WTC11 (cell line): ENCODE measurements around the gene FRG2B. TPM values are rescaled to one million over a fixed set of nuclear protein-coding genes. Genes with fewer than 3 reads are reported as not detected.
"Not testable (repeated sequence)": the region's sequence is repeated elsewhere in the genome, so short reads cannot be mapped to it uniquely, and the experiment has no call there.

Experiments used
- ATAC-seq: fragments of 200-7000 bp; cut with Tn5 transposase; 2 replicates; pipeline ENCODE4 v1.10.0; 2021; ENCODE audit warnings: mild to moderate bottlenecking, moderate library complexity
- Bru-seq: library from RNA; stranded (reverse); fragments of 400-500 nt; gene quantifications from one replicate; lab custom pipeline; 2021; lab: Mats Ljungman, UMichigan
- CTCF ChIA-PET: fragments of 300-600 bp; sonication (Branson Sonifier 250); formaldehyde crosslinking; loops from one replicate; lab custom pipeline; 2021; ENCODE audit warnings: antibody characterized with exemption; lab: Charles Lee
- POLR2A ChIA-PET: fragments of 350-600 bp; sonication (Branson Sonifier 250); formaldehyde crosslinking; loops from one replicate; lab custom pipeline; 2021; ENCODE audit warnings: antibody characterized with exemption; lab: Charles Lee
- DNase-seq: peaks from one replicate; pipeline ENCODE4 v3.0.0; 2021; ENCODE audit warnings: low spot score
- H3K27ac Mint-ChIP-seq: 2 replicates; pipeline ENCODE4 v1.8.0; 2021; ENCODE audit warnings: mixed read lengths
- H3K27me3 Mint-ChIP-seq: 2 replicates; pipeline ENCODE4 v1.8.0; 2021; ENCODE audit warnings: low read depth, mild to moderate bottlenecking, moderate library complexity, mixed read lengths
- H3K36me3 Mint-ChIP-seq: 2 replicates; pipeline ENCODE4 v1.8.0; 2021; ENCODE audit warnings: mixed read lengths
- H3K4me1 Mint-ChIP-seq: 2 replicates; pipeline ENCODE4 v1.8.0; 2022; ENCODE audit warnings: mixed read lengths
- H3K4me3 Mint-ChIP-seq: 2 replicates; pipeline ENCODE4 v1.8.0; 2021; ENCODE audit warnings: mild to moderate bottlenecking, moderate library complexity, mixed read lengths
- H3K9me3 Mint-ChIP-seq: 2 replicates; pipeline ENCODE4 v1.8.0; 2021; ENCODE audit warnings: mixed read lengths
- CTCF ChIP-seq: fragments of 200-600 bp; IDR thresholded peaks from 2 replicates; pipeline ENCODE4 v1.8.0; 2022; ENCODE audit warnings: antibody characterized with exemption
- long read RNA-seq, 3 experiments: library from RNA in 1 of 3; library from capped mRNA in 1 of 3; library from polyadenylated mRNA in 1 of 3; unstranded in 2 of 3; stranded (forward) in 1 of 3; transcript quantifications; one replicate each; pipeline ENCODE4 v2.0.0, GENCODE V29; 2021
- total RNA-seq: library from RNA; stranded (reverse); gene quantifications from 3 replicates; pipeline ENCODE4 v1.2.3, GENCODE V29; 2021

The FRG2B gene
- total RNA-seq (not detected in 3 replicates), Bru-seq, nascent RNA (not detected)
- long read RNA-seq, experiment 1, result 0 reads
- long read RNA-seq, experiment 2, result 0 reads
- long read RNA-seq, experiment 3, result 0 reads

- CTCF ChIA-PET, result not testable (repeated sequence)
Observed at GRCh38 chr10:133626695-133627094, at the start of gene FRG2B. Gene FRG2B, minus strand, starts transcription at chr10:133626795. Its CDS starts 53 bp downstream, at chr10:133626742.

GRCh38 chr10:133667446-133667845, 40.9 kb upstream of the FRG2B start:
- POLR2A ChIA-PET, DNase-seq, H3K27me3 Mint-ChIP-seq, H3K27ac Mint-ChIP-seq, ATAC-seq, CTCF ChIA-PET, H3K4me3 Mint-ChIP-seq, H3K4me1 Mint-ChIP-seq: not testable (repeated sequence)
- H3K36me3 Mint-ChIP-seq, result peaks cover 12% of the 10 kb centered on the region
- H3K9me3 Mint-ChIP-seq, result peaks cover 14% of the 10 kb centered on the region

More at GRCh38 chr10:133626695-133627094, at the start of gene FRG2B:
- H3K4me3 Mint-ChIP-seq, H3K27ac Mint-ChIP-seq, DNase-seq, H3K27me3 Mint-ChIP-seq, H3K9me3 Mint-ChIP-seq, H3K4me1 Mint-ChIP-seq, H3K36me3 Mint-ChIP-seq, POLR2A ChIA-PET, ATAC-seq: not testable (repeated sequence)

DNA sequence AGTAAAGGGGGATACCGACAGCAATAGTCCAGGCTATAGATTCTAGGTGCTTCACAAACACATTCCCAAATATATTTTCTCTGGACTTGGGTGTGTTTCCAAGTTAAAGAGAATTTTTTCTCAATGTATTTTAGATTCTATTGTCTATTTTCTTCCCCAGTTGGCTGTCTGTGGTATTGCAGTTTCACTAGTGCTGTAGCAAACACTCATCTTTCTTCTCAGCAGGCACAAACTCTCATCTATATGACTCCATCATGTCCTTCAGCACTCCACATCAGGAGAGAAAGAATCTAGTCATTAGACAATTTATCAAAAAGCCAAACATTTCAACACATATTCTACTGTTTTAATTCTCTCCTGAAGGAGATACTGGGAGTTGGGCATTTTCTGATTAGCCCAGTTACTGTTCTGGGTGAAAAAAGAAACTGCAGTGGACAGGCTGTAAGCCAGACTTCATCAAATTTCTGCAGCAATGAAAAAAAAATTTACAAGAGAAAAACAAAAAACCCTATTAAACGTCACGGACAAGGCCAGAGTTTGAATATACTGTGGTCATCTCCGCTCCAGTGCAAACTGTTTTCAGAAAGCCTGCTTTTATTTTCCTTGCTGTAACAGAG, 37.1 kb upstream of the FRG2B start:
- H3K4me1 Mint-ChIP-seq, CTCF ChIA-PET, POLR2A ChIA-PET, ATAC-seq, H3K27ac Mint-ChIP-seq, H3K4me3 Mint-ChIP-seq, H3K27me3 Mint-ChIP-seq, DNase-seq: not testable (repeated sequence)
- Mint-ChIP-seq H3K9me3 (peaks cover 19% of the 10 kb centered on the region), H3K36me3 (peaks cover 20% of the 10 kb centered on the region)

DNA sequence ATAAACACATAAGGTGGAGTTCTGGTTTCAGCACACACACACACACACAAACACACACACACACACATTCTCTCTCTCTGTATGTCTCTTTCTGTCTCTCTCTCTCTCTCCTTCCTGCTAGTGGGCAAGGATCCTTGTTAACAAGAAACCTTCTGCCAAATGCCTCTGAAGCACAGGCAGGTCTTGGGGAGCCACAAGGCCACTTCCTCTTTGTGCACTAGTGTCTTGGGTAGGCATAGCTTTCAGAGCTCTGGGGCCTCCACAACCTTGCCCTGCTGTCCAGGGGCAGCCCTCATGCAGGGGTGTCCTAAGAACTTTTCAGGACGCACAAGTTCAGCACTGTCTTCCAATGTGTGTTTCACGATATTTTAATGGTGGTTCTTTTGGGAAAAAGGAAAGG, 34.5 kb upstream of the FRG2B start:
- DNase-seq, H3K4me1 Mint-ChIP-seq, POLR2A ChIA-PET, H3K27ac Mint-ChIP-seq, H3K27me3 Mint-ChIP-seq, CTCF ChIA-PET, ATAC-seq, H3K4me3 Mint-ChIP-seq: not testable (repeated sequence)
- Mint-ChIP-seq H3K9me3 (peaks cover 19% of the 10 kb centered on the region), H3K36me3 (peaks cover 20% of the 10 kb centered on the region)

- H3K27ac Mint-ChIP-seq, CTCF ChIA-PET, ATAC-seq, H3K4me1 Mint-ChIP-seq, DNase-seq, H3K4me3 Mint-ChIP-seq, H3K27me3 Mint-ChIP-seq, POLR2A ChIA-PET: not testable (repeated sequence)
- Mint-ChIP-seq H3K36me3 (peaks cover 22% of the 10 kb centered on the region), H3K9me3 (peaks cover 21% of the 10 kb centered on the region)
Observed at GRCh38 chr10:133660516-133660915, 33.9 kb upstream of the FRG2B start.

- POLR2A ChIA-PET, H3K27me3 Mint-ChIP-seq, DNase-seq, H3K27ac Mint-ChIP-seq, CTCF ChIA-PET, ATAC-seq, H3K4me3 Mint-ChIP-seq, H3K4me1 Mint-ChIP-seq: not testable (repeated sequence)
- peaks cover 20% of the 10 kb centered on the region for H3K9me3 Mint-ChIP-seq
- peaks cover 20% of the 10 kb centered on the region for H3K36me3 Mint-ChIP-seq
Observed at GRCh38 chr10:133657276-133657675, 30.7 kb upstream of the FRG2B start.

- peaks cover 13% of the 10 kb centered on the region for H3K9me3 Mint-ChIP-seq
- H3K27ac Mint-ChIP-seq, ATAC-seq, H3K36me3 Mint-ChIP-seq, H3K27me3 Mint-ChIP-seq, H3K4me1 Mint-ChIP-seq, CTCF ChIA-PET, H3K4me3 Mint-ChIP-seq, DNase-seq, POLR2A ChIA-PET: not testable (repeated sequence)
Observed at GRCh38 chr10:133648872-133649455, 22.4 kb upstream of the FRG2B start.

DNA sequence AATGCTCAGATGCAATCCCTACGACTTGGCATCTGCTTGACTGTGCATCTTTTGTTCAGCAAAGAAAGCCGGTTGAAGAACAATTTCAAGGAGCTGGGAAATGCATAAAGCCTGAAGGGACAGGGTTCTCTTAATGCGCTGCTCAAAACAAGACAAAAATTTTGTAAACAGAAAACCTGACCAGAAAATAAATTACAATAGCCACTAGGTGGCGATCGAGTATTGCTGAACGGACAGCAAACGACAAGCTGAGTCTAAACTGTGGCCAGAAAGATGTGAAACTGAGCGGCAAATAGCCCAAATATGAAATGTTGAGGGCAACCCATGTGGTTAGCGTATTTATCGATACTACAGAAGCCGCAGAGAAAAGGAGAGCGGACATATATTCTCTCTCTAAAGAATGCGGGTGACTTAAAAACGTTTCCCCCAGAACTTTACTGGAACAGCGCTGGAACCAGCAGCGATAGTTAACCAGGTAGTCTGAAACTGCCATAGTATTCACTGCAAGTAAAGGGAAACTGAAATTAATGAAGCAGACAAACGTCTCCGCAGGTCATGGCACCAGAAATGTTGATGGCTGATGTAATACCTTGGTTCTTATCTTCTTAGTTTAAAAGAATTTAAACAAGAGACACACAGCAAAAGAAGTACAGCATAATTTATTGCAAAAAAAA, 20.6 kb upstream of the FRG2B start:
- H3K27me3 Mint-ChIP-seq, H3K9me3 Mint-ChIP-seq, DNase-seq, POLR2A ChIA-PET, H3K4me3 Mint-ChIP-seq: not testable (repeated sequence)
- TF ChIP-seq CTCF, result peak; percentile 33; the same call in 1 of the 2 replicates
- TF ChIP-seq, all 79 proteins: peak for 1; not testable (repeated sequence) for 78
- H3K4me1 Mint-ChIP-seq, CTCF ChIA-PET, H3K27ac Mint-ChIP-seq, ATAC-seq, H3K36me3 Mint-ChIP-seq: not testable (repeated sequence)

DNA sequence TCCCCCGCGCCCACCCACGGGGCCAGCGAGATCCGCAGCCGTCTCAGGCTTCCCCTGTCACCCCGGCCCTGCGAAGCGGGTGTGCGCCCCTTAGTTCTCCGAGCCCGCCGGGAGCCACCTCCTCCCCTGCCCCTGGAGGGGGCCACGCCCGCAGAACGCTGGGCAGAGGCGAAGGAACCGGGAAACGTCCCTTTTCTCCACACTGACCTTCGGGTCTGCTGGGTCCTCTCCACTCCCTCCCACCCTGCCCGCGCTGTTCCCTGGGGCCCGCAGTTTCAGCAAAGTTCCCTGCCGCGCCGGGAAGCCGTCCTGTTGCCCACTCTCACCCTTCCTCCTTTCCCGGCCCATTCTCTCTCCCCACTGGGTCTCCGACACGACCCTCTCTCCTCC, 11.2 kb upstream of the FRG2B start:
- Mint-ChIP-seq H3K27me3 (peaks cover 13% of the 10 kb centered on the region), H3K36me3 (peaks cover 24% of the 10 kb centered on the region), H3K9me3 (peaks cover 37% of the 10 kb centered on the region)
- H3K4me3 Mint-ChIP-seq, POLR2A ChIA-PET, H3K27ac Mint-ChIP-seq, DNase-seq, H3K4me1 Mint-ChIP-seq, ATAC-seq, CTCF ChIA-PET: not testable (repeated sequence)

GRCh38 chr10:133637202-133637845, 10.7 kb upstream of the FRG2B start:
- H3K27ac Mint-ChIP-seq, POLR2A ChIA-PET, ATAC-seq, DNase-seq, H3K4me3 Mint-ChIP-seq, CTCF ChIA-PET, H3K4me1 Mint-ChIP-seq: not testable (repeated sequence)
- peaks cover 37% of the 10 kb centered on the region for H3K9me3 Mint-ChIP-seq
- H3K36me3 Mint-ChIP-seq, result peaks cover 24% of the 10 kb centered on the region
- H3K27me3 Mint-ChIP-seq, result peaks cover 13% of the 10 kb centered on the region
